Measurements from ENCODE around the gene SMC6. TPM values are rescaled to one million over a fixed set of nuclear protein-coding genes. Genes with fewer than 3 reads are reported as not detected.

Gene SMC6
- total RNA-seq, 1 experiment from 2014 or later, result 40.3 TPM

DNA sequence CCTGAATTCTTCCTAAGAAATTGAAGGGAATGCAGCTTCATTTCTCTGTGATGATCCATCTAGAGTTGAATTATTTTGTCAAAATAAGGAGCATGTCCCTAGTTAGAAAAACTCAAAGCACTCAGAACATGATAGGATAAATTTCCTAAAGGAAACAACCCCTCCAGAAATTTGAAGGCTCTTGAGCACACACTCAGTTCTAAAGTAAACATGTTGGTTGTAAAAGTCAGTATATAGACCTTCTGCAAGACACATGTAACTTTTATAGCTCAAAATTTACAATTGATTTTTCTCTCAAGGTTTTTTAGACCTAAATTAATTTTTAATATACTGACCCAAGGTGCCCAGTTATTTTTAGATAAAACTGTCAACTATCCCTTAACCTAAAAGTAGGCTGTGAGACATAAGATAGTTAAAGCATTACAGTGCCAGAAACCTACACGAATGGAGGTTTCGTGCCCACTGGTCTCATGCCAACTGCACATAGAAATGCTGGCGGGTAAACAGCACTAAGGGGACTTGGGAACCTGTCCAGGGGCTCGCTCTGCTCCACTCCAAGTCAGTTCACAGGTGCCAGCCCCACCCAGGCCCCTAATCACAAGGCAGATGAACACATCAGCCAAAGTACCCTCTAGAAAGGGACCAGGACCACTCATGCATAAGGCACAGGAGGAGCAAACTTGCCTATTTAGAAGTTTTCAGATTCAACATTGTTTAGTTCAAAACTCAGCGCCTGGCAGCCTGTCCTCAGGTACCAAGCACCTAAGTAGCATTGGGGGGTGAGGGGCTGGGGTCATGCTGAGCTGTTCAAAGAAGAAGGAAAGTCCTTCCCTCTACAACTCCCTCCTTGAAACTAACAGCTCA is 106.5 kb downstream of the SMC6 start:
- Histone ChIP-seq H3K9me3 (ENCODE audit: control insufficient read depth, low read depth, low read length) (no peaks in the 10 kb centered on the region), H4K5ac (ENCODE audit: insufficient read length, low read depth, low read length) (no peak overlapping the region), H4K20me1 (ENCODE audit: control insufficient read depth, insufficient read depth, insufficient read length) (no peaks in the 10 kb centered on the region), H3K27me3 (ENCODE audit: insufficient read depth, low read length) (no peaks in the 10 kb centered on the region), H3K79me2 (ENCODE audit: insufficient read depth, low read length) (no peaks in the 10 kb centered on the region), H3K79me1 (ENCODE audit: insufficient read depth, low read depth, low read length, poor library complexity, severe bottlenecking) (no peaks in the 10 kb centered on the region), H2AFZ (ENCODE audit: low read length) (no peak overlapping the region), H3K18ac (ENCODE audit: insufficient read length, low read depth, low read length) (no peak overlapping the region), H4K91ac (ENCODE audit: insufficient read length, low read depth, low read length) (no peak overlapping the region), H3K4me2 (ENCODE audit: insufficient read depth, insufficient read length, low read length) (no peak overlapping the region), H3K4me1 (ENCODE audit: insufficient read depth, low read length) (no peaks in the 10 kb centered on the region; the same call in 1 of the 2 replicates), H3K4ac (ENCODE audit: low read depth, low read length) (no peak overlapping the region), H2BK20ac (ENCODE audit: low read depth, low read length, poor library complexity, severe bottlenecking) (no peak overlapping the region), H2BK12ac (ENCODE audit: insufficient read length, low read depth, low read length) (no peak overlapping the region), H3K27ac (ENCODE audit: insufficient read length, low read depth, low read length) (no peak overlapping the region), H2BK120ac (ENCODE audit: low read depth, low read length, poor library complexity, severe bottlenecking) (no peak overlapping the region), H3K23ac (ENCODE audit: insufficient read length, low read depth, low read length) (no peak overlapping the region), H3T11ph (ENCODE audit: low read length) (no peak overlapping the region), H2BK5ac (ENCODE audit: insufficient read length, low read length) (no peak overlapping the region), H3K9ac (ENCODE audit: extremely low read depth, insufficient read length, low read length) (no peak overlapping the region), H3K14ac (ENCODE audit: insufficient read depth, low read length) (no peak overlapping the region), H2AK5ac (ENCODE audit: insufficient read length, low read length) (no peak overlapping the region), H2BK15ac (ENCODE audit: low read depth, low read length) (no peak overlapping the region), H3K23me2 (ENCODE audit: insufficient read length, low read depth, low read length, poor library complexity, severe bottlenecking) (no peaks in the 10 kb centered on the region), H4K8ac (replicated peaks; ENCODE audit: insufficient read length, low read depth, low read length) (no peak overlapping the region), H3K56ac (ENCODE audit: insufficient read length, low read depth, low read length) (no peak overlapping the region)
- Mint-ChIP-seq H3K27ac (peak overlapping the region in 1 of 3 experiments; percentile 27; a peak in 1 of 7 replicates), H3K4me3 (no peak overlapping the region), H3K9me3 (no peaks in the 10 kb centered on the region), H3K27me3 (ENCODE audit: low read depth) (no peaks in the 10 kb centered on the region), H3K36me3 (ENCODE audit: insufficient read depth in 1 of 3, low read depth in 3 of 3) (peaks cover 4 to 18% (median 12%) of the 10 kb centered on the region in 3 experiments; a peak in 6 of 7 replicates), H3K4me1 (peaks cover 16 to 24% of the 10 kb centered on the region in 2 experiments)
- WGBS (ENCODE audit: extremely low coverage, insufficient read length, low lambda C conversion rate), result no CpG with 5 or more reads among the region's 5 CpGs
- TF ChIP-seq CTCF (conservative IDR thresholded peaks at IDR 0.05), result no peak
- DNase-seq, result no peak
